H4 (cell line): ENCODE data around the gene DMC1. TPM values are rescaled to one million over a fixed set of nuclear protein-coding genes. Genes with fewer than 3 reads are reported as not detected.

ENCODE experiments used
- DNase-seq: peaks from one replicate; pipeline ENCODE4 v3.0.0-alpha.2; 2015; ENCODE audit warnings: low spot score
- total RNA-seq: library from RNA; depleted of rRNA; stranded (reverse); fragments of >200 nt; shearing (Covaris generic); gene quantifications from 2 replicates; pipeline ENCODE4 v1.2.3, GENCODE V29; 2014

DMC1 gene
- total RNA-seq, 1 experiment from 2014 or later, result 0.14 TPM

- no peak for DNase-seq
Measured at GRCh38 chr22:38567531-38568285, 2.3 kb downstream of the DMC1 start.

GRCh38 chr22:38566726-38567504 is 3.1 kb downstream of the DMC1 start:
- no peak for DNase-seq

GRCh38 chr22:38565441-38565840 is 4.5 kb downstream of the DMC1 start:
- no peak for DNase-seq

- no peak for DNase-seq
Measured at GRCh38 chr22:38564669-38565068, 5.3 kb downstream of the DMC1 start.

GRCh38 chr22:38554281-38554680 is 15.7 kb downstream of the DMC1 start:
- DNase-seq, result no peak

GRCh38 chr22:38549101-38549894 is 20.7 kb downstream of the DMC1 start:
- DNase-seq, result no peak

- no peak for DNase-seq
Measured at GRCh38 chr22:38540701-38541100, 29.3 kb downstream of the DMC1 start.

GRCh38 chr22:38531251-38531938 is 38.6 kb downstream of the DMC1 start:
- no peak for DNase-seq

GRCh38 chr22:38524429-38524828 is 45.6 kb downstream of the DMC1 start:
- DNase-seq, result no peak

- DNase-seq, result no peak
Measured at GRCh38 chr22:38523479-38523878, 46.5 kb downstream of the DMC1 start.

- DNase-seq, result no peak
Measured at GRCh38 chr22:38523029-38523428, 47.0 kb downstream of the DMC1 start.

- DNase-seq, result no peak
Measured at GRCh38 chr22:38519453-38520250, 50.3 kb downstream of the DMC1 start.

- no peak for DNase-seq
Measured at GRCh38 chr22:38518620-38519019, 51.4 kb downstream of the DMC1 start.

GRCh38 chr22:38513063-38513462 is 56.9 kb downstream of the DMC1 start:
- no peak for DNase-seq

- DNase-seq, result no peak
Measured at GRCh38 chr22:38510416-38510970, 59.5 kb downstream of the DMC1 start.

GRCh38 chr22:38506118-38506962 is 63.6 kb downstream of the DMC1 start, which contains the start of gene DDX17:
Gene DDX17 (minus strand): TSS chr22:38506311.
- DNase-seq, result peak; percentile 97

GRCh38 chr22:38505541-38506117 is 64.4 kb downstream of the DMC1 start:
- no peak for DNase-seq

- peak; percentile 45 for DNase-seq
Measured at GRCh38 chr22:38504731-38505540, 65.0 kb downstream of the DMC1 start.
